Karpas-422 (cell line): ENCODE results near the gene ARHGEF6. TPM values are rescaled to one million over a fixed set of nuclear protein-coding genes. Genes with fewer than 3 reads are reported as not detected.

Experiments used
- DNase-seq: peaks from one replicate; pipeline ENCODE4 v3.0.0-alpha.2; 2015
- H2AFZ ChIP-seq: fragments of 200-600 bp; sonication (generic); 2 replicates; pipeline ENCODE4 v1.6.1; 2014; ENCODE audit warnings: antibody characterized with exemption, low read length, mixed read lengths
- H3K27ac ChIP-seq: fragments of 200-600 bp; sonication (generic); 2 replicates; pipeline ENCODE4 v1.5.1; 2014; ENCODE audit warnings: mild to moderate bottlenecking, low read length, moderate library complexity
- H3K27me3 ChIP-seq: fragments of 200-600 bp; sonication (generic); 2 replicates; pipeline ENCODE4 v1.6.1; 2014; ENCODE audit warnings: low read length, mixed read lengths
- H3K36me3 ChIP-seq: fragments of 200-600 bp; sonication (generic); 2 replicates; pipeline ENCODE4 v1.6.1; 2014; ENCODE audit warnings: low read length, mixed read lengths; ENCODE audit not compliant: insufficient read depth
- H3K4me1 ChIP-seq: fragments of 200-600 bp; sonication (generic); 2 replicates; pipeline ENCODE4 v1.6.1; 2014; ENCODE audit warnings: mild to moderate bottlenecking, low read length, mixed read lengths
- H3K4me2 ChIP-seq: fragments of 200-600 bp; sonication (generic); 2 replicates; pipeline ENCODE4 v1.6.1; 2014; ENCODE audit warnings: low read length, low read depth, mild to moderate bottlenecking; ENCODE audit not compliant: poor library complexity, severe bottlenecking
- H3K4me3 ChIP-seq: fragments of 200-600 bp; sonication (generic); 2 replicates; pipeline ENCODE4 v1.5.1; 2014; ENCODE audit warnings: mild to moderate bottlenecking, antibody characterized with exemption, low read length, mixed read lengths
- H3K79me2 ChIP-seq: fragments of 200-600 bp; sonication (generic); 2 replicates; pipeline ENCODE4 v1.6.1; 2014; ENCODE audit warnings: mild to moderate bottlenecking, low read length, mixed read lengths
- H3K9ac ChIP-seq: fragments of 200-600 bp; sonication (generic); 2 replicates; pipeline ENCODE4 v1.6.0; 2014; ENCODE audit warnings: low read length
- H3K9me2 ChIP-seq: fragments of 200-600 bp; sonication (generic), shearing (Covaris generic); replicated peaks from 2 replicates; pipeline ENCODE4 v1.6.0; 2014; ENCODE audit warnings: mild to moderate bottlenecking, low read length, moderate library complexity; ENCODE audit not compliant: insufficient read depth
- H3K9me3 ChIP-seq: fragments of 300-700, 200-600 bp; sonication (generic); 2 replicates; pipeline ENCODE4 v1.6.1; 2014; ENCODE audit warnings: low read length, mixed read lengths
- H4K20me1 ChIP-seq: fragments of 200-600 bp; sonication (generic); 2 replicates; pipeline ENCODE4 v1.6.1; 2014; ENCODE audit warnings: mild to moderate bottlenecking, antibody characterized with exemption, low read length, low read depth; ENCODE audit not compliant: insufficient read depth
- total RNA-seq: library from RNA; depleted of rRNA; stranded (reverse); fragments of >200 nt; shearing (Covaris generic); gene quantifications from 2 replicates; pipeline ENCODE4 v1.2.3, GENCODE V29; 2014; ENCODE audit warnings: low replicate concordance; rRNA removed

ARHGEF6 gene, protein sequence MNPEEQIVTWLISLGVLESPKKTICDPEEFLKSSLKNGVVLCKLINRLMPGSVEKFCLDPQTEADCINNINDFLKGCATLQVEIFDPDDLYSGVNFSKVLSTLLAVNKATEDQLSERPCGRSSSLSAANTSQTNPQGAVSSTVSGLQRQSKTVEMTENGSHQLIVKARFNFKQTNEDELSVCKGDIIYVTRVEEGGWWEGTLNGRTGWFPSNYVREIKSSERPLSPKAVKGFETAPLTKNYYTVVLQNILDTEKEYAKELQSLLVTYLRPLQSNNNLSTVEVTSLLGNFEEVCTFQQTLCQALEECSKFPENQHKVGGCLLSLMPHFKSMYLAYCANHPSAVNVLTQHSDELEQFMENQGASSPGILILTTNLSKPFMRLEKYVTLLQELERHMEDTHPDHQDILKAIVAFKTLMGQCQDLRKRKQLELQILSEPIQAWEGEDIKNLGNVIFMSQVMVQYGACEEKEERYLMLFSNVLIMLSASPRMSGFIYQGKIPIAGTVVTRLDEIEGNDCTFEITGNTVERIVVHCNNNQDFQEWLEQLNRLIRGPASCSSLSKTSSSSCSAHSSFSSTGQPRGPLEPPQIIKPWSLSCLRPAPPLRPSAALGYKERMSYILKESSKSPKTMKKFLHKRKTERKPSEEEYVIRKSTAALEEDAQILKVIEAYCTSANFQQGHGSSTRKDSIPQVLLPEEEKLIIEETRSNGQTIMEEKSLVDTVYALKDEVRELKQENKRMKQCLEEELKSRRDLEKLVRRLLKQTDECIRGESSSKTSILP
- total RNA-seq, result 0.61 and 2.6 TPM in 2 replicates

DNA sequence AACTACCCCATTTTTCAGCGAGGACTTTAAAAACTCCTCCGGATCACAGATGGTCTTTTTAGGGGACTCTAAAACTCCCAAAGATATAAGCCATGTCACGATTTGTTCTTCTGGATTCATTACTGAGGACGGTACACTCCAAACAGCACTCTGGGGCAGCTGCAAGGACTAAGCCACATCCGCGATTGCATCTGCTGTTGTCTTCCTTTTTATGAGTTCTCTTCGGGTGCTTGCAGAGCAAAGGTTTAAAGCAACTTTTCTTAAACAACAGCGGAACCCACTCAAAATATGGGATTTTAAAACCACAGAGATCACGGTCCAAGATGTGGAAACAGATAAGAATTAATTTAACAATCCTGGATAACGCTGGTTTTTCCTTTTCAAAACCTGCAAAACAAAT is at the start of gene ARHGEF6:
TSS of gene ARHGEF6 (minus strand) at position 170 of the 400 bp plus-strand sequence. CDS start at position 120, 50 bp downstream.
- no peaks in the 10 kb centered on the region for H3K9me3 ChIP-seq
- peak within 1 kb of the TSS; percentile 16; the same call in 1 of the 2 replicates for H3K4me3 ChIP-seq
- peak within 1 kb of the TSS; percentile 80; the same call in 1 of the 2 replicates for H2AFZ ChIP-seq
- peak within 1 kb of the TSS; percentile 44 for H3K4me2 ChIP-seq
- no peaks in the 10 kb centered on the region for H3K9me2 ChIP-seq
- H3K27me3 ChIP-seq, result no peaks in the 10 kb centered on the region
- H4K20me1 ChIP-seq, result no peaks in the 10 kb centered on the region
- H3K4me1 ChIP-seq, result peaks cover 3% of the 10 kb centered on the region; the same call in 1 of the 2 replicates
- H3K36me3 ChIP-seq, result no peaks in the 10 kb centered on the region
- DNase-seq, result no peak
- H3K27ac ChIP-seq, result no peak within 1 kb of the TSS
- H3K79me2 ChIP-seq, result no peaks in the 10 kb centered on the region
- H3K9ac ChIP-seq, result peak within 1 kb of the TSS; percentile 21

- no peaks in the 10 kb centered on the region for H3K79me2 ChIP-seq
- no peaks in the 10 kb centered on the region for H3K27me3 ChIP-seq
- no peaks in the 10 kb centered on the region for H3K9me2 ChIP-seq
- no peak overlapping the region for H3K27ac ChIP-seq
- H3K9me3 ChIP-seq, result no peaks in the 10 kb centered on the region
- H3K9ac ChIP-seq, result no peak overlapping the region
- no peaks in the 10 kb centered on the region for H3K36me3 ChIP-seq
- no peaks in the 10 kb centered on the region for H4K20me1 ChIP-seq
- no peak overlapping the region for H3K4me2 ChIP-seq
- H3K4me3 ChIP-seq, result no peak overlapping the region
- H2AFZ ChIP-seq, result no peak overlapping the region
- no peak for DNase-seq
- peaks cover 2% of the 10 kb centered on the region; the same call in 1 of the 2 replicates for H3K4me1 ChIP-seq
Measured at GRCh38 chrX:136829413-136829812, 48.7 kb upstream of the ARHGEF6 start.

GRCh38 chrX:136828830-136829229 is 48.1 kb upstream of the ARHGEF6 start:
- H3K4me2 ChIP-seq, result no peak overlapping the region
- no peak overlapping the region for H3K9ac ChIP-seq
- H3K27ac ChIP-seq, result no peak overlapping the region
- H2AFZ ChIP-seq, result no peak overlapping the region
- H3K79me2 ChIP-seq, result no peaks in the 10 kb centered on the region
- H3K9me2 ChIP-seq, result no peaks in the 10 kb centered on the region
- no peak for DNase-seq
- no peak overlapping the region for H3K4me3 ChIP-seq
- no peaks in the 10 kb centered on the region for H3K27me3 ChIP-seq
- H4K20me1 ChIP-seq, result no peaks in the 10 kb centered on the region
- H3K36me3 ChIP-seq, result no peaks in the 10 kb centered on the region
- H3K4me1 ChIP-seq, result peaks cover 2% of the 10 kb centered on the region; the same call in 1 of the 2 replicates
- H3K9me3 ChIP-seq, result no peaks in the 10 kb centered on the region

DNA sequence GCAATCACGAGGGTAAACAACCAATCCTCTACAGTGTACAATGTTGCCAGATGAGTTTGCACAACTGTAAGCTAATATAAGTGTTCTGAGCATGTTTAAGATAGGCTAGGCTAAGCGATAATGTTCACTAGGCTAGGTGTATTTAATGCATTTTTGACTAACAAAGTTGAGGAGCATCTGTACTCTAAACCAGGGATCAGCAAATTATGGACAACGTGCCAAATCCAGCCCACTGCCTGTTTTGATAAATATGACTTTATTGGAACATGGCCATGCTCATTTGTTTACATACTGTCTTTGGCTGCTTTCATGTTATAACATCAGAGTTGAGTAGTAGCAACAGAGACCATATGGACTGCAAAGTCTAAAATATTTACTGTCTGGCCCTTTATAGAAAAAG is 46.3 kb upstream of the ARHGEF6 start:
- Histone ChIP-seq H3K27ac (no peak overlapping the region), H3K27me3 (no peaks in the 10 kb centered on the region), H3K4me2 (no peak overlapping the region), H4K20me1 (no peaks in the 10 kb centered on the region), H3K9ac (no peak overlapping the region), H3K36me3 (no peaks in the 10 kb centered on the region), H3K9me2 (no peaks in the 10 kb centered on the region), H3K79me2 (no peaks in the 10 kb centered on the region), H3K4me3 (no peak overlapping the region), H3K4me1 (peaks cover 2% of the 10 kb centered on the region; the same call in 1 of the 2 replicates), H2AFZ (no peak overlapping the region), H3K9me3 (no peaks in the 10 kb centered on the region)
- no peak for DNase-seq

- Histone ChIP-seq H3K9me2 (no peaks in the 10 kb centered on the region), H3K79me2 (no peaks in the 10 kb centered on the region), H3K9me3 (no peaks in the 10 kb centered on the region), H3K36me3 (no peaks in the 10 kb centered on the region), H3K27ac (no peak overlapping the region), H3K4me2 (no peak overlapping the region), H3K4me3 (no peak overlapping the region), H3K27me3 (no peaks in the 10 kb centered on the region), H2AFZ (no peak overlapping the region), H4K20me1 (no peaks in the 10 kb centered on the region), H3K4me1 (peaks cover 2% of the 10 kb centered on the region; the same call in 1 of the 2 replicates), H3K9ac (no peak overlapping the region)
- DNase-seq, result no peak
Measured at GRCh38 chrX:136825771-136826170, 45.0 kb upstream of the ARHGEF6 start.

GRCh38 chrX:136823175-136823574 is 42.4 kb upstream of the ARHGEF6 start:
- DNase-seq, result no peak
- peaks cover 2% of the 10 kb centered on the region; the same call in 1 of the 2 replicates for H3K4me1 ChIP-seq
- no peaks in the 10 kb centered on the region for H3K9me3 ChIP-seq
- no peaks in the 10 kb centered on the region for H4K20me1 ChIP-seq
- H3K36me3 ChIP-seq, result no peaks in the 10 kb centered on the region
- no peak overlapping the region for H3K4me3 ChIP-seq
- H3K4me2 ChIP-seq, result no peak overlapping the region
- H3K27me3 ChIP-seq, result no peaks in the 10 kb centered on the region
- no peaks in the 10 kb centered on the region for H3K79me2 ChIP-seq
- no peaks in the 10 kb centered on the region for H3K9me2 ChIP-seq
- H3K27ac ChIP-seq, result no peak overlapping the region
- no peak overlapping the region for H2AFZ ChIP-seq
- H3K9ac ChIP-seq, result no peak overlapping the region

DNA sequence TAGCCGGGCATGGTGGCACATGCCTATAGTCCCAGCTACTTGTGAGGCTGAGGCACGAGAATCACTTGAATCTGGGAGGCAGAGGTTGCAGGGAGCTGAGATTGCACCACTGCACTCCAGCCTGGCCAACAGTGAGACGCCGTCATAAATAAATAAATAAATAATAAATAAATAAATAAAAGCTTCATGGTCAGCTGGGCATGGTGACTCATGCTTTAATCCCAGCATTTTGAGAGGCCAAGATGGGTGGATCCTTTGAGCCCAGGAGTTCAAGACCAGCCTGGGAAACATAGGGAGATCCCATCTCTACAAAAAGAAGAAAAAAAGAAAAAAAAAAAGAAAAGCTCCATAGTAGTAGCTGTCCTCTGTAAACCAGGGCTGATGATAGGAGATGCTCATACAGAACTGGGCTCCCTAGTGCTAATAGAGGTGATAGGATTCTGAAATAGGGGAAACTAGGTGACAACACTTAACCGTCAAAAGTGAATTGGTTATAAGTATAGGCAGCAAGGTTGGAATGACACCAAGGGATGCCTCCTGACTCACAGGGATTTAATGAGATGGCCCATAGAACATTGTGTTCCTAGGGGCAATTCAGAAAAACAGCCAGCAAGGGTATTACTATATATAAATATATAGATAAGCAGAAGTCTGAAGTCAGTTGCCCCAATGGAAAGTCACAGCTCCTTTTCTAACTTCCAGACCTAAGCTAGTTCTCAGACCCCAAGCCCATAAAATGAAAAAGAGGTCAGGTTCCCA is 41.8 kb upstream of the ARHGEF6 start:
- H3K4me1 ChIP-seq, result peaks cover 2% of the 10 kb centered on the region; the same call in 1 of the 2 replicates
- H4K20me1 ChIP-seq, result no peaks in the 10 kb centered on the region
- no peak for DNase-seq

More for the DNA sequence above, 41.8 kb upstream of the ARHGEF6 start:
- Histone ChIP-seq H3K9ac (no peak overlapping the region), H3K27ac (no peak overlapping the region), H3K79me2 (no peaks in the 10 kb centered on the region), H3K36me3 (no peaks in the 10 kb centered on the region), H3K27me3 (no peaks in the 10 kb centered on the region), H3K9me3 (no peaks in the 10 kb centered on the region), H2AFZ (no peak overlapping the region), H3K9me2 (no peaks in the 10 kb centered on the region), H3K4me3 (no peak overlapping the region), H3K4me2 (no peak overlapping the region)
